Head of caudate nucleus (tissue), 42 donors: Measurements from ENCODE around the gene SLC26A1.

Source experiments
- DNase-seq, 42 donors: peaks; one replicate each; pipeline versions ENCODE4 v3.0.0 to v3.0.0-alpha.2; 2020 to 2021; ENCODE audit warnings: mixed read lengths in 7 of 42
- intact Hi-C: fragments of 100-400 bp; cut with DNase I; formaldehyde crosslinking; loops from one replicate; pipeline ENCODE4 v1.15.0; 2022

The SLC26A1 gene

GRCh38 chr4:1031346-1031745 lies 38.1 kb upstream of the SLC26A1 start:
- no peak for DNase-seq
- intact Hi-C loops, result no loop called here

- intact Hi-C loops, result no loop called here
- no peak for DNase-seq
Measured at GRCh38 chr4:1030559-1030958, 37.4 kb upstream of the SLC26A1 start.

DNA sequence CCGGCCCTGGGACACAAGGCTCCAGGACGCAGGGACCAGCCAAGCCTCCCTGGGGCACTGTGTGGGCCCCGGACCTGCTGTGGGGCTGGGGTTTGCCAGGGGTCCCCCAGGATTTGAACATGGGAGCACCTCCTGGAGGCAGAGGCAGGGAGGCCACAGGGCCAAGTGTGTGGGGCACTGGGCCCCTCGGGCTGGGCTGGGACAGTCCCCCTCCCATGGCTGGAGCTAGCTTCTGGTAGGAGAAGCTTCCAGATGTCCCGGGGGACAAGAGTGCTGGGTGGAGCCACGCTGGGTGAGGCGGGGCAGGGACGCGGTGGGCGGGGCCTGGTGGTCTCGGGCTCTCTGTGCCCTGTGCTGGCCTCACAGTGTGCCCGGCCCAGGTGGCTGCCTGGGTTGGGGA lies 36.8 kb upstream of the SLC26A1 start:
- intact Hi-C loops, result no loop called here
- DNase-seq, result no peak

GRCh38 chr4:1029529-1029928 lies 36.3 kb upstream of the SLC26A1 start:
- intact Hi-C loops, result no loop called here
- no peak for DNase-seq

DNA sequence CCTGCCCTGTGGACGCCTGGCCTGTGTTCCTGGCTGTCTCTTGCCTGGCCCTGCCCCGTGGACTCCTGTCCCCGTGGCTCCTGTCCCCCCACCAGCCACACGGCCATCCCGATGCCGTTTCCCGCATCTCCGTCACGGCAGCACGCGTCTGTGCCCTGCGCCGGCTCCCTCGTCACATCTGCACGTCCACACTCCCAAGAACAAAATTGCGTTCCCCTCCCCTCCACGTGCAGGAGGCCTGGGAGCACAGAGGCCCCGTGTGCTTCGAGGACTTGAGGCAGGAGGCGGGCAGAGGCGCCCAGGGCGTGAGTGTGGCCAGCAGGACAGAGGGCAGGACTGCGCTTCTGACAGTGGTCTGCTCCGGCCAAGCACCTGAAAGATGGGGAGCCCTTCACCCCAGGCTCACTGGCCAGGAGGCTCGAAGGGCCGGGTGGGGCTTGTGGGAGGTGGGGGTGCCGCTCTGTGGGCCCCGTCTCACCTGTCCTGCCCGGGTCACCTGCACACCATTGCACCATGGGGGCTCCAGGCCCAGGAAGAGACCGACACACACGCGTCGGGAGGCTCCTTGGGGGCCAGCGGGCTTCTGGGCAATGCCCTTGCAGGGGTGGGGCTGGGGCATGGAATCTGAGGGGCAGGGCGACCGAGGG lies 35.5 kb upstream of the SLC26A1 start:
- intact Hi-C loops, result no loop called here
- no peak for DNase-seq

GRCh38 chr4:1027915-1028238 lies 34.7 kb upstream of the SLC26A1 start:
- intact Hi-C loops, result no loop called here
- DNase-seq, result no peak

GRCh38 chr4:1027219-1027914 lies 34.2 kb upstream of the SLC26A1 start:
- intact Hi-C loops, result no loop called here
- DNase-seq, result no peak

DNA sequence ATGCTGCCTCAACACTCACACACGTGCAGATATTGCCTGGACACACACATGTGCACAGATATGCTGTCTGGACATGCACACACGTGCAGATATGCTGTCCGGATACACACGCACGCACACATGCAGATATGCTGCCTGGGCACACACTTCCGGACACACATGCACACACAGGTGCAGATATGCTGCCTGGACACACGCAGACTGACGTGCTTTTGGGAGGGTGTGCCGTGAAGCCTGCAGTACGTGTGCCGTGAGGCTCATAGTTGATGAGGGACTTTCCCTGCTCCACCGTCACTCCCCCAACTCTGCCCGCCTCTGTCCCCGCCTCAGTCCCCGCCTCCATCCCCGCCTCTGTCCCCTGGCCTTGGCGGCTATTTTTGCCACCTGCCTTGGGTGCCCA lies 32.9 kb upstream of the SLC26A1 start:
- DNase-seq, result no peak
- intact Hi-C loops, result no loop called here

DNA sequence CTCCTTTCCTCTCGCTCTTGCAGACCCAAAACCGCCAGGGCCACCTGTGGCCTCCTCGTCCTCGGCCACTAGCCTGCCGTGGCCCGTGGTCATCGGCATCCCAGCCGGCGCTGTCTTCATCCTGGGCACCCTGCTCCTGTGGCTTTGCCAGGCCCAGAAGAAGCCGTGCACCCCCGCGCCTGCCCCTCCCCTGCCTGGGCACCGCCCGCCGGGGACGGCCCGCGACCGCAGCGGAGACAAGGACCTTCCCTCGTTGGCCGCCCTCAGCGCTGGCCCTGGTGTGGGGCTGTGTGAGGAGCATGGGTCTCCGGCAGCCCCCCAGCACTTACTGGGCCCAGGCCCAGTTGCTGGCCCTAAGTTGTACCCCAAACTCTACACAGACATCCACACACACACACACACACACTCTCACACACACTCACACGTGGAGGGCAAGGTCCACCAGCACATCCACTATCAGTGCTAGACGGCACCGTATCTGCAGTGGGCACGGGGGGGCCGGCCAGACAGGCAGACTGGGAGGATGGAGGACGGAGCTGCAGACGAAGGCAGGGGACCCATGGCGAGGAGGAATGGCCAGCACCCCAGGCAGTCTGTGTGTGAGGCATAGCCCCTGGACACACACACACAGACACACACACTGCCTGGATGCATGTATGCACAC lies 31.8 kb upstream of the SLC26A1 start:
- intact Hi-C loops, result no loop called here

GRCh38 chr4:1023895-1024740 lies 30.9 kb upstream of the SLC26A1 start:
- no peak for DNase-seq
- intact Hi-C loops, result no loop called here

More for the DNA sequence above, 31.8 kb upstream of the SLC26A1 start:
- DNase-seq, result no peak

DNA sequence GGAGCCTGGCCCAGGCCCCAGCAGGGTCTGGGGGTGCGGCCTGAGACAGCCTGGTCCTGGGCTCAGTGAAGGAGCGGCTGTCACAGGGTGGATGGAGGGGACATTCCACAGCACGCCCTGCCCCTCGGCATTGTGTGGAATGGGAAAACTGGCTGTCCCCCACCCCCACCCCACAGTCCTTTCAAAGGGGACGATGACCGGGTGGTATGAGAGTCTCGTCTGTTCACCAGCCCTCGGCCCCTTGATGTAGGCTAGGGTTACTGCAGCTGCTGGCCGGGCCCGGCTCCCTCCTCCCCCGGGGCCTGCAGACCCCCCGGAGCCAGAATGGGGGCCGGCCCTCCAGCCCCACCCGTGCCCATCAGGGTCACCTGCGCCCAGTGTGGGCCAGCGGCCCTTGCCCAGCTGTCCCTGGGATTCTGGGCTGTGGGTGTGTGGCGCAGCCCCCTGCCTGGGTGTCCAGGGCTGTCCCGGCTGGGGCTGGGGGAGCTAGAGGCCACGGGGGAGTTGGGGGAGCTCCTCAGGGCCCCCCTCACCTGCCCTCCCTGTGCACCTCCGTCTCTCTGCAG lies 30.0 kb upstream of the SLC26A1 start:
- intact Hi-C loops, result no loop called here
- DNase-seq, result no peak

- intact Hi-C loops, result no loop called here
- DNase-seq, result no peak
Measured at GRCh38 chr4:1022739-1023066, 29.5 kb upstream of the SLC26A1 start.

DNA sequence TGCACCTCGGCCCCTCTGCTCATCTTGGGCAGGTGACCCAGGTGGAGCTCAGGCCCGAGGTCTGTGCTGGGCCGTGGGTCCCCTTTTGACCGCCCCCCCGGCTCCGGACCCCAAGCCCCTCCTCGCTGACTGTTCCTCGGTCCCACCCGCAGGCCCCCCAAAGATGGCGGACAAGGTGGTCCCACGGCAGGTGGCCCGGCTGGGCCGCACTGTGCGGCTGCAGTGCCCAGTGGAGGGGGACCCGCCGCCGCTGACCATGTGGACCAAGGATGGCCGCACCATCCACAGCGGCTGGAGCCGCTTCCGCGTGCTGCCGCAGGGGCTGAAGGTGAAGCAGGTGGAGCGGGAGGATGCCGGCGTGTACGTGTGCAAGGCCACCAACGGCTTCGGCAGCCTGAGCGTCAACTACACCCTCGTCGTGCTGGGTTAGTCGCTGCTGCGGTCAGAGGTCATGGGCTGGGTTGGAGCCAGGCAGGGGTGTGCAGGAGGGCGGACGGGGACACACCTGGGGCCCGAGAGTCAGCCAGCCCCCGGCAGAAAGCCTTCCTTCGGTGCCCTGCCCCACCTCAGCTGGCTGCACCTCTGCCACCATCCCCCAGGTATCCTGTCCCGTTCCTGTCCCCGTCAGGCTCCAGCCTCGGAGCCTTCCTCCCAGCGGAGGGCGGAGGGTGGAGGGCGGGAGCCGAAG lies 29.0 kb upstream of the SLC26A1 start:
- intact Hi-C loops, result no loop called here
- no peak for DNase-seq

- intact Hi-C loops, result no loop called here
Measured at GRCh38 chr4:1021386-1022050, 28.3 kb upstream of the SLC26A1 start.

GRCh38 chr4:1019729-1020470 lies 26.7 kb upstream of the SLC26A1 start:
- no peak for DNase-seq
- intact Hi-C loops, result no loop called here

More at GRCh38 chr4:1021386-1022050, 28.3 kb upstream of the SLC26A1 start:
- no peak for DNase-seq

- intact Hi-C loops, result no loop called here
- DNase-seq, result no peak
Measured at GRCh38 chr4:1019320-1019719, 26.1 kb upstream of the SLC26A1 start.

GRCh38 chr4:1018147-1019020 lies 25.2 kb upstream of the SLC26A1 start:
- intact Hi-C loops, result no loop called here
- no peak for DNase-seq
